Measurements from ENCODE around the gene RUFY1. TPM values are rescaled to one million over a fixed set of nuclear protein-coding genes. Genes with fewer than 3 reads are reported as not detected.

Gene RUFY1
- polyA plus RNA-seq, 1 experiment, result 25.6 TPM

- CTCF ChIA-PET, result interaction anchor here (0.8 to 2.0 kb wide), 4 partner anchors 9 to 14 kb away, joined by 3 to 8 read pairs (median 4); partner anchors contain the start of gene HNRNPH1
- no peak for DNase-seq (ENCODE audit: low read depth)
- peaks cover 43% of the 10 kb centered on the region for H3K36me3 ChIP-seq (ENCODE audit: control insufficient read depth, insufficient read depth, low read length)
- H3K27me3 ChIP-seq (ENCODE audit: control insufficient read depth, insufficient read depth, low read length), result no peaks in the 10 kb centered on the region
- no peak overlapping the region for H3K4me3 ChIP-seq (ENCODE audit: low read depth, low read length)
- POLR2A ChIA-PET, result interaction anchor here (1.0 kb wide), 1 partner anchor 13 kb away, joined by 3 read pairs; the partner anchor contains the start of gene HNRNPH1
- TF ChIP-seq CTCF (IDR thresholded peaks at IDR 0.05; ENCODE audit: insufficient read depth, low read depth, low read length), result no peak
Observed at GRCh38 chr5:179610903-179611265, 60.5 kb downstream of the RUFY1 start.

GRCh38 chr5:179612577-179613459 lies 62.5 kb downstream of the RUFY1 start:
- POLR2A ChIA-PET, result no interaction called here
- Histone ChIP-seq H3K27me3 (ENCODE audit: control insufficient read depth, insufficient read depth, low read length) (no peaks in the 10 kb centered on the region), H3K36me3 (ENCODE audit: control insufficient read depth, insufficient read depth, low read length) (peaks cover 37% of the 10 kb centered on the region), H3K4me3 (ENCODE audit: low read depth, low read length) (no peak overlapping the region)
- DNase-seq (ENCODE audit: low read depth), result no peak
- CTCF ChIA-PET, result interaction anchor here (0.8 to 1.3 kb wide), 4 partner anchors 9 to 12 kb away, joined by 3 to 8 read pairs (median 4); partner anchors contain the start of gene HNRNPH1
- no peak for TF ChIP-seq CTCF (IDR thresholded peaks at IDR 0.05; ENCODE audit: insufficient read depth, low read depth, low read length)

- H3K4me3 ChIP-seq (ENCODE audit: low read depth, low read length), result no peak overlapping the region
- H3K36me3 ChIP-seq (ENCODE audit: control insufficient read depth, insufficient read depth, low read length), result peaks cover 38% of the 10 kb centered on the region
- no peak for DNase-seq (ENCODE audit: low read depth)
- POLR2A ChIA-PET, result no interaction called here
- CTCF ChIA-PET, result interaction anchor here (0.8 to 1.3 kb wide), 2 partner anchors 8 to 10 kb away, joined by 3 to 5 read pairs; partner anchors contain the start of gene HNRNPH1
- no peak for TF ChIP-seq CTCF (IDR thresholded peaks at IDR 0.05; ENCODE audit: insufficient read depth, low read depth, low read length)
- H3K27me3 ChIP-seq (ENCODE audit: control insufficient read depth, insufficient read depth, low read length), result no peaks in the 10 kb centered on the region
Observed at GRCh38 chr5:179613460-179614071, 63.2 kb downstream of the RUFY1 start.

GRCh38 chr5:179614745-179615144 lies 64.4 kb downstream of the RUFY1 start:
- CTCF ChIA-PET, result interaction anchor here (0.8 kb wide), 1 partner anchor 54 kb away, joined by 4 read pairs; no protein-coding TSS in a partner anchor
- Histone ChIP-seq H3K4me3 (ENCODE audit: low read depth, low read length) (no peak overlapping the region), H3K36me3 (ENCODE audit: control insufficient read depth, insufficient read depth, low read length) (peaks cover 35% of the 10 kb centered on the region), H3K27me3 (ENCODE audit: control insufficient read depth, insufficient read depth, low read length) (no peaks in the 10 kb centered on the region)
- POLR2A ChIA-PET, result interaction anchor here (0.6 to 1.2 kb wide), 2 partner anchors 9 to 190 kb away, joined by 4 to 7 read pairs; partner anchors contain the start of gene HNRNPH1
- DNase-seq (ENCODE audit: low read depth), result no peak
- no peak for TF ChIP-seq CTCF (IDR thresholded peaks at IDR 0.05; ENCODE audit: insufficient read depth, low read depth, low read length)

GRCh38 chr5:179615203-179615602 lies 64.8 kb downstream of the RUFY1 start:
- POLR2A ChIA-PET, result interaction anchor here (1.2 kb wide), 1 partner anchor 9 kb away, joined by 7 read pairs; the partner anchor contains the start of gene HNRNPH1
- CTCF ChIA-PET, result interaction anchor here (0.8 to 1.2 kb wide), 2 partner anchors 8 to 53 kb away, joined by 3 to 4 read pairs; no protein-coding TSS in a partner anchor
- no peak for TF ChIP-seq CTCF (IDR thresholded peaks at IDR 0.05; ENCODE audit: insufficient read depth, low read depth, low read length)
- no peak for DNase-seq (ENCODE audit: low read depth)
- Histone ChIP-seq H3K36me3 (ENCODE audit: control insufficient read depth, insufficient read depth, low read length) (peaks cover 33% of the 10 kb centered on the region), H3K27me3 (ENCODE audit: control insufficient read depth, insufficient read depth, low read length) (no peaks in the 10 kb centered on the region), H3K4me3 (ENCODE audit: low read depth, low read length) (no peak overlapping the region)
